GM12878 (cell line): Measurements from ENCODE around the gene NKIRAS2.

Source experiments
- ATF7 ChIP-seq: fragments of 450-650 bp; IDR thresholded peaks from 2 replicates; pipeline ENCODE4 v1.6.1; 2016; ENCODE audit warnings: low read depth, mild to moderate bottlenecking
- EZH2 ChIP-seq: IDR thresholded peaks from 2 replicates; pipeline ENCODE4 v1.6.1; 2012; ENCODE audit warnings: low read depth, mild to moderate bottlenecking, control low read depth, inconsistent platforms, low read length, borderline replicate concordance; ENCODE audit not compliant: control insufficient read depth
- MYC ChIP-seq: IDR thresholded peaks from 2 replicates; pipeline ENCODE4 v1.6.1; 2011; ENCODE audit warnings: mild to moderate bottlenecking, low read length, moderate library complexity, inconsistent platforms; ENCODE audit not compliant: insufficient read depth, insufficient replicate concordance, insufficient read length, severe bottlenecking
- NFXL1 ChIP-seq: fragments of 450-650 bp; IDR thresholded peaks from 2 replicates; pipeline ENCODE4 v1.6.1; 2017; ENCODE audit warnings: antibody characterized with exemption, mild to moderate bottlenecking, borderline replicate concordance
- SREBF2 ChIP-seq: IDR thresholded peaks from 2 replicates; pipeline ENCODE4 v1.6.1; 2012; ENCODE audit warnings: mild to moderate bottlenecking, low read length
- TF ChIP-seq, protein P1 (sequence below), 3 experiments: IDR thresholded peaks in 2 of 3; conservative IDR thresholded peaks in 1 of 3; 2 replicates each; pipeline ENCODE4 v1.5.1; 2011; ENCODE audit warnings: low read depth in 3 of 3, low read length in 3 of 3, mild to moderate bottlenecking in 3 of 3, control low read depth in 2 of 3, moderate library complexity in 2 of 3, inconsistent platforms in 1 of 3, mixed read lengths in 1 of 3; ENCODE audit not compliant: control insufficient read depth in 2 of 3, insufficient read depth in 1 of 3; ENCODE audit errors: extremely low read depth in 1 of 3
- TF ChIP-seq, protein P2 (sequence below): IDR thresholded peaks from 2 replicates; pipeline ENCODE4 v1.6.1; 2011; ENCODE audit warnings: borderline replicate concordance, low read depth, mild to moderate bottlenecking, moderate library complexity, mixed read lengths, low read length; ENCODE audit not compliant: insufficient read depth; ENCODE audit errors: extremely low read length
- TF ChIP-seq, protein P3 (sequence below): fragments of 450-650 bp; IDR thresholded peaks from 2 replicates; pipeline ENCODE4 v1.6.1; 2017; ENCODE audit warnings: mild to moderate bottlenecking, moderate library complexity

DNA sequence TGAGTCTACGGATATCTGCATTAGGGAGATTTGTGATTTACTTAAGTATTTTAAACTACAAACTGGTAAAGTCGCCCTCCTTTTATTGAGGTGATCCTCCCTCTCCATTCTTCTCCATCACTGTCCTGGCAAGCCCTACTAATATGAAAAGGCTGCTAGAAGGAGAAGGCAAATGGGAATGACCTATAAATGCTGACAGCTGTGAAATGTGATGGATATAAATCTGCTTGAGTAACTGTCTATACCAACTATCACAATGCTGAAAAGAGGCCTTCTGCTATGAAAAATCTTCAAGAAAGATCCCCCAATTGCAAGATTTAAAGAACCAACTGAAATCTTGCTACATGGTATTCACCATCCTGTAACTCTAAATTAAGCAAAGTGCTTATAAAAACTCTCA is 18.2 kb upstream of the NKIRAS2 start:
- TF ChIP-seq, protein P1, sequence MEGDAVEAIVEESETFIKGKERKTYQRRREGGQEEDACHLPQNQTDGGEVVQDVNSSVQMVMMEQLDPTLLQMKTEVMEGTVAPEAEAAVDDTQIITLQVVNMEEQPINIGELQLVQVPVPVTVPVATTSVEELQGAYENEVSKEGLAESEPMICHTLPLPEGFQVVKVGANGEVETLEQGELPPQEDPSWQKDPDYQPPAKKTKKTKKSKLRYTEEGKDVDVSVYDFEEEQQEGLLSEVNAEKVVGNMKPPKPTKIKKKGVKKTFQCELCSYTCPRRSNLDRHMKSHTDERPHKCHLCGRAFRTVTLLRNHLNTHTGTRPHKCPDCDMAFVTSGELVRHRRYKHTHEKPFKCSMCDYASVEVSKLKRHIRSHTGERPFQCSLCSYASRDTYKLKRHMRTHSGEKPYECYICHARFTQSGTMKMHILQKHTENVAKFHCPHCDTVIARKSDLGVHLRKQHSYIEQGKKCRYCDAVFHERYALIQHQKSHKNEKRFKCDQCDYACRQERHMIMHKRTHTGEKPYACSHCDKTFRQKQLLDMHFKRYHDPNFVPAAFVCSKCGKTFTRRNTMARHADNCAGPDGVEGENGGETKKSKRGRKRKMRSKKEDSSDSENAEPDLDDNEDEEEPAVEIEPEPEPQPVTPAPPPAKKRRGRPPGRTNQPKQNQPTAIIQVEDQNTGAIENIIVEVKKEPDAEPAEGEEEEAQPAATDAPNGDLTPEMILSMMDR (IDR thresholded peaks at IDR 0.05 in 2 of 3, conservative IDR thresholded peaks at IDR 0.05 in 1 of 3; ENCODE audit: control insufficient read depth in 2 of 3, extremely low read depth in 1 of 3, insufficient read depth in 1 of 3, low read depth in 3 of 3, low read length in 3 of 3): no peak
- TF ChIP-seq EZH2 (no peak), SREBF2 (no peak), MYC (no peak), ATF7 (no peak), NFXL1 (no peak)
- TF ChIP-seq, protein P2, sequence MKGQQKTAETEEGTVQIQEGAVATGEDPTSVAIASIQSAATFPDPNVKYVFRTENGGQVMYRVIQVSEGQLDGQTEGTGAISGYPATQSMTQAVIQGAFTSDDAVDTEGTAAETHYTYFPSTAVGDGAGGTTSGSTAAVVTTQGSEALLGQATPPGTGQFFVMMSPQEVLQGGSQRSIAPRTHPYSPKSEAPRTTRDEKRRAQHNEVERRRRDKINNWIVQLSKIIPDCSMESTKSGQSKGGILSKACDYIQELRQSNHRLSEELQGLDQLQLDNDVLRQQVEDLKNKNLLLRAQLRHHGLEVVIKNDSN: no peak
- TF ChIP-seq, protein P3, sequence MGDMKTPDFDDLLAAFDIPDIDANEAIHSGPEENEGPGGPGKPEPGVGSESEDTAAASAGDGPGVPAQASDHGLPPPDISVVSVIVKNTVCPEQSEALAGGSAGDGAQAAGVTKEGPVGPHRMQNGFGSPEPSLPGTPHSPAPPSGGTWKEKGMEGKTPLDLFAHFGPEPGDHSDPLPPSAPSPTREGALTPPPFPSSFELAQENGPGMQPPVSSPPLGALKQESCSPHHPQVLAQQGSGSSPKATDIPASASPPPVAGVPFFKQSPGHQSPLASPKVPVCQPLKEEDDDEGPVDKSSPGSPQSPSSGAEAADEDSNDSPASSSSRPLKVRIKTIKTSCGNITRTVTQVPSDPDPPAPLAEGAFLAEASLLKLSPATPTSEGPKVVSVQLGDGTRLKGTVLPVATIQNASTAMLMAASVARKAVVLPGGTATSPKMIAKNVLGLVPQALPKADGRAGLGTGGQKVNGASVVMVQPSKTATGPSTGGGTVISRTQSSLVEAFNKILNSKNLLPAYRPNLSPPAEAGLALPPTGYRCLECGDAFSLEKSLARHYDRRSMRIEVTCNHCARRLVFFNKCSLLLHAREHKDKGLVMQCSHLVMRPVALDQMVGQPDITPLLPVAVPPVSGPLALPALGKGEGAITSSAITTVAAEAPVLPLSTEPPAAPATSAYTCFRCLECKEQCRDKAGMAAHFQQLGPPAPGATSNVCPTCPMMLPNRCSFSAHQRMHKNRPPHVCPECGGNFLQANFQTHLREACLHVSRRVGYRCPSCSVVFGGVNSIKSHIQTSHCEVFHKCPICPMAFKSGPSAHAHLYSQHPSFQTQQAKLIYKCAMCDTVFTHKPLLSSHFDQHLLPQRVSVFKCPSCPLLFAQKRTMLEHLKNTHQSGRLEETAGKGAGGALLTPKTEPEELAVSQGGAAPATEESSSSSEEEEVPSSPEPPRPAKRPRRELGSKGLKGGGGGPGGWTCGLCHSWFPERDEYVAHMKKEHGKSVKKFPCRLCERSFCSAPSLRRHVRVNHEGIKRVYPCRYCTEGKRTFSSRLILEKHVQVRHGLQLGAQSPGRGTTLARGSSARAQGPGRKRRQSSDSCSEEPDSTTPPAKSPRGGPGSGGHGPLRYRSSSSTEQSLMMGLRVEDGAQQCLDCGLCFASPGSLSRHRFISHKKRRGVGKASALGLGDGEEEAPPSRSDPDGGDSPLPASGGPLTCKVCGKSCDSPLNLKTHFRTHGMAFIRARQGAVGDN: no peak
